ENCODE measurements around the gene BMPR2.

- TF ChIP-seq CTCF (IDR thresholded peaks at IDR 0.05) (no peak), EZH2 (IDR thresholded peaks at IDR 0.05; ENCODE audit: borderline replicate concordance, insufficient read depth, low read depth, low read length, poor library complexity, severe bottlenecking) (no peak)
These were observed 229.0 kb downstream of the BMPR2 start for GRCh38 chr2:202605174-202605573.
